Hepatocyte (in vitro differentiated cells): ENCODE results near the gene PAX7.

ENCODE experiments used
- CTCF ChIP-seq: fragments of 200-600 bp; sonication (generic); IDR thresholded peaks from 2 replicates; pipeline ENCODE4 v1.5.1; 2016; ENCODE audit warnings: antibody characterized with exemption, mild to moderate bottlenecking; ENCODE audit not compliant: poor library complexity
- EZH2 ChIP-seq: fragments of 200-600 bp; sonication (generic); IDR thresholded peaks from 2 replicates; pipeline ENCODE4 v1.6.1; 2016; ENCODE audit warnings: antibody characterized with exemption, mild to moderate bottlenecking, borderline replicate concordance
- EZH2phosphoT487 ChIP-seq: fragments of 200-600 bp; sonication (generic); IDR thresholded peaks from one replicate; pipeline ENCODE4 v1.6.1; 2018; ENCODE audit warnings: antibody characterized with exemption, mild to moderate bottlenecking, low read depth, moderate library complexity; ENCODE audit not compliant: unreplicated experiment, severe bottlenecking

GRCh38 chr1:18635891-18636595 is 5.4 kb downstream of the PAX7 start:
- peak; percentile 4 for TF ChIP-seq CTCF
- TF ChIP-seq EZH2 = peak; percentile 93
- peak; percentile 62 for TF ChIP-seq EZH2phosphoT487
